HFFc6 (cell line): ENCODE measurements around the gene EMC8. TPM values are rescaled to one million over a fixed set of nuclear protein-coding genes. Genes with fewer than 3 reads are reported as not detected.
A peak's percentile ranks its signal among the peaks of the same experiment; 100 is the strongest.

Source experiments
- DNase-seq: peaks from one replicate; pipeline ENCODE4 v3.0.0-alpha.2; 2018
- H3K27ac Mint-ChIP-seq: 2 replicates; pipeline ENCODE4 v1.8.0; 2020; ENCODE audit warnings: mild to moderate bottlenecking, mixed read lengths
- H3K27me3 Mint-ChIP-seq: 2 replicates; pipeline ENCODE4 v1.8.0; 2021; ENCODE audit warnings: mild to moderate bottlenecking, moderate library complexity, mixed read lengths; ENCODE audit not compliant: insufficient read depth
- H3K36me3 Mint-ChIP-seq: 2 replicates; pipeline ENCODE4 v1.8.0; 2021; ENCODE audit warnings: low read depth, mixed read lengths
- H3K4me1 Mint-ChIP-seq: 2 replicates; pipeline ENCODE4 v1.8.0; 2020; ENCODE audit warnings: low read depth, mixed read lengths
- H3K4me3 Mint-ChIP-seq: 2 replicates; pipeline ENCODE4 v1.8.0; 2020; ENCODE audit warnings: mild to moderate bottlenecking, moderate library complexity, mixed read lengths
- H3K9me3 Mint-ChIP-seq: 2 replicates; pipeline ENCODE4 v1.8.0; 2020; ENCODE audit warnings: mild to moderate bottlenecking, mixed read lengths
- CTCF ChIP-seq: fragments of 200-600 bp; sonication (generic); IDR thresholded peaks from 2 replicates; pipeline ENCODE4 v1.5.0; 2021; ENCODE audit warnings: antibody characterized with exemption, mild to moderate bottlenecking
- total RNA-seq, 6 experiments: library from RNA; stranded (reverse); fragmentation: NEBNext Ultra II Directional; extraction: Animal tissue kit (Norgen Biotek cat#: 25700); gene quantifications; 2 replicates in 1 of 6; 3 replicates in 5 of 6; pipeline ENCODE4 v1.2.3, GENCODE V29; 2021

The EMC8 gene
- total RNA-seq, 6 experiments from 2014 or later: 31.7 to 38.4 (median 36.6) TPM

GRCh38 chr16:85733839-85734170, 65.5 kb downstream of the EMC8 start:
- TF ChIP-seq CTCF: no peak
- H3K4me3 Mint-ChIP-seq: no peak overlapping the region

GRCh38 chr16:85733155-85733838, 66.0 kb downstream of the EMC8 start:
- no peaks in the 10 kb centered on the region for H3K9me3 Mint-ChIP-seq
- H3K4me1 Mint-ChIP-seq: peaks cover 7% of the 10 kb centered on the region
- no peaks in the 10 kb centered on the region for H3K27me3 Mint-ChIP-seq
- H3K4me3 Mint-ChIP-seq: no peak overlapping the region
- no peak overlapping the region for H3K27ac Mint-ChIP-seq
- H3K36me3 Mint-ChIP-seq: peaks cover 13% of the 10 kb centered on the region
- TF ChIP-seq CTCF: no peak
- DNase-seq: no peak

More at GRCh38 chr16:85733839-85734170, 65.5 kb downstream of the EMC8 start:
- Mint-ChIP-seq H3K36me3 (peaks cover 13% of the 10 kb centered on the region), H3K27ac (no peak overlapping the region), H3K9me3 (no peaks in the 10 kb centered on the region), H3K4me1 (peaks cover 7% of the 10 kb centered on the region), H3K27me3 (no peaks in the 10 kb centered on the region)
- no peak for DNase-seq

- no peaks in the 10 kb centered on the region for H3K9me3 Mint-ChIP-seq
- H3K36me3 Mint-ChIP-seq: peaks cover 17% of the 10 kb centered on the region
- no peak overlapping the region for H3K4me3 Mint-ChIP-seq
- peaks cover 7% of the 10 kb centered on the region for H3K4me1 Mint-ChIP-seq
- TF ChIP-seq CTCF: no peak
- H3K27ac Mint-ChIP-seq: no peak overlapping the region
- H3K27me3 Mint-ChIP-seq: no peaks in the 10 kb centered on the region
- no peak for DNase-seq
These were observed 68.2 kb downstream of the EMC8 start for GRCh38 chr16:85731179-85731578.

GRCh38 chr16:85730186-85730465, 69.2 kb downstream of the EMC8 start:
- DNase-seq: no peak
- peaks cover 7% of the 10 kb centered on the region for H3K4me1 Mint-ChIP-seq

GRCh38 chr16:85729452-85730185, 69.7 kb downstream of the EMC8 start:
- Mint-ChIP-seq H3K4me3 (no peak overlapping the region), H3K4me1 (peaks cover 7% of the 10 kb centered on the region)

More at GRCh38 chr16:85730186-85730465, 69.2 kb downstream of the EMC8 start:
- no peak overlapping the region for H3K27ac Mint-ChIP-seq
- TF ChIP-seq CTCF: no peak
- no peaks in the 10 kb centered on the region for H3K9me3 Mint-ChIP-seq
- peaks cover 19% of the 10 kb centered on the region for H3K36me3 Mint-ChIP-seq
- no peak overlapping the region for H3K4me3 Mint-ChIP-seq
- no peaks in the 10 kb centered on the region for H3K27me3 Mint-ChIP-seq

More at GRCh38 chr16:85729452-85730185, 69.7 kb downstream of the EMC8 start:
- TF ChIP-seq CTCF: no peak
- Mint-ChIP-seq H3K27ac (peak overlapping the region; percentile 29; the same call in 1 of the 2 replicates), H3K9me3 (no peaks in the 10 kb centered on the region), H3K36me3 (peaks cover 19% of the 10 kb centered on the region), H3K27me3 (no peaks in the 10 kb centered on the region)
- no peak for DNase-seq
